ENCODE data around the gene ITGB5.

- TF ChIP-seq CTCF (IDR thresholded peaks at IDR 0.05; ENCODE audit: poor library complexity) (no peak), EZH2 (IDR thresholded peaks at IDR 0.05; ENCODE audit: borderline replicate concordance) (no peak)
These were observed 49.4 kb downstream of the ITGB5 start for GRCh38 chr3:124837730-124838186.

Measured in hepatocyte (in vitro differentiated cells).